Stimulated activated naive B cell treated with anti-CD40 and anti-IgM and Interleukin-4, amounts not matched to agents 10 μg/mL and 1 μg/mL and 100 μg/mL, for 72 hours (primary cell): Measurements from ENCODE around the gene PPP3CA.
A peak's percentile ranks its signal among the peaks of the same experiment; 100 is the strongest.

ENCODE experiments used
- ATAC-seq, 2 donors: fragments of 150-1000 bp; cut with Tn5 transposase; replicated peaks; 2 replicates each; pipeline ENCODE4 v1.10.0; 2021; ENCODE audit warnings: moderate library complexity in 1 of 2
- DNase-seq: peaks from one replicate; pipeline ENCODE4 v3.0.0; 2021
- H3K27ac Mint-ChIP-seq: one replicate; pipeline ENCODE4 v1.8.0; 2022; ENCODE audit warnings: mild to moderate bottlenecking, mixed read lengths
- H3K27me3 Mint-ChIP-seq, 2 donors: one replicate each; pipeline ENCODE4 v1.8.0; 2022; ENCODE audit warnings: mixed read lengths in 2 of 2
- H3K36me3 Mint-ChIP-seq, 2 donors: one replicate each; pipeline ENCODE4 v1.8.0; 2022; ENCODE audit warnings: mixed read lengths in 2 of 2, mild to moderate bottlenecking in 1 of 2
- H3K4me1 Mint-ChIP-seq, 2 donors: one replicate each; pipeline ENCODE4 v1.8.0; 2022; ENCODE audit warnings: mixed read lengths in 2 of 2, mild to moderate bottlenecking in 1 of 2
- H3K4me3 Mint-ChIP-seq, 2 donors: one replicate each; pipeline ENCODE4 v1.8.0; 2022; ENCODE audit warnings: mild to moderate bottlenecking in 2 of 2, mixed read lengths in 2 of 2, moderate library complexity in 1 of 2
- H3K9me3 Mint-ChIP-seq, 2 donors: one replicate each; pipeline ENCODE4 v1.8.0; 2022; ENCODE audit warnings: mixed read lengths in 2 of 2, mild to moderate bottlenecking in 1 of 2

PPP3CA gene

GRCh38 chr4:101271516-101271915, 75.8 kb downstream of the PPP3CA start:
- no peak overlapping the region for H3K4me3 Mint-ChIP-seq
- ATAC-seq (no peak), DNase-seq (no peak)
- no peaks in the 10 kb centered on the region for H3K36me3 Mint-ChIP-seq
- no peaks in the 10 kb centered on the region for H3K9me3 Mint-ChIP-seq
- H3K27me3 Mint-ChIP-seq: no peaks in the 10 kb centered on the region
- no peak overlapping the region for H3K27ac Mint-ChIP-seq
- H3K4me1 Mint-ChIP-seq: peaks cover 20 to 55% of the 10 kb centered on the region in 2 donors

- Mint-ChIP-seq H3K36me3 (no peaks in the 10 kb centered on the region), H3K4me3 (no peak overlapping the region), H3K27ac (no peak overlapping the region), H3K9me3 (no peaks in the 10 kb centered on the region), H3K4me1 (peaks cover 18 to 52% of the 10 kb centered on the region in 2 donors), H3K27me3 (no peaks in the 10 kb centered on the region)
- no peak for ATAC-seq
- DNase-seq: no peak
These were observed 77.6 kb downstream of the PPP3CA start for GRCh38 chr4:101269682-101270081.

- peaks cover 34 to 78% of the 10 kb centered on the region in 2 donors for H3K4me1 Mint-ChIP-seq
- DNase-seq (no peak), ATAC-seq (no peak)
- no peak overlapping the region for H3K27ac Mint-ChIP-seq
- H3K9me3 Mint-ChIP-seq: no peaks in the 10 kb centered on the region
- H3K27me3 Mint-ChIP-seq: no peaks in the 10 kb centered on the region
- no peaks in the 10 kb centered on the region for H3K36me3 Mint-ChIP-seq
- H3K4me3 Mint-ChIP-seq: no peak overlapping the region
These were observed 81.5 kb downstream of the PPP3CA start for GRCh38 chr4:101265816-101266172.

- Mint-ChIP-seq H3K4me1 (peaks cover 37 to 82% of the 10 kb centered on the region in 2 donors), H3K9me3 (no peaks in the 10 kb centered on the region), H3K27me3 (no peaks in the 10 kb centered on the region), H3K27ac (no peak overlapping the region), H3K36me3 (no peaks in the 10 kb centered on the region), H3K4me3 (no peak overlapping the region)
- DNase-seq: no peak
- ATAC-seq: no peak
These were observed 82.1 kb downstream of the PPP3CA start for GRCh38 chr4:101264993-101265815.

GRCh38 chr4:101264512-101264911, 82.8 kb downstream of the PPP3CA start:
- H3K4me1 Mint-ChIP-seq: peaks cover 42 to 82% of the 10 kb centered on the region in 2 donors
- DNase-seq: no peak
- no peak for ATAC-seq
- H3K9me3 Mint-ChIP-seq: no peaks in the 10 kb centered on the region
- H3K36me3 Mint-ChIP-seq: peaks cover 0 to 4% of the 10 kb centered on the region in 2 donors
- peak overlapping the region; percentile 81 for H3K27ac Mint-ChIP-seq
- H3K27me3 Mint-ChIP-seq: no peaks in the 10 kb centered on the region
- H3K4me3 Mint-ChIP-seq: no peak overlapping the region

GRCh38 chr4:101262683-101263082, 84.6 kb downstream of the PPP3CA start:
- H3K4me1 Mint-ChIP-seq: peaks cover 48 to 84% of the 10 kb centered on the region in 2 donors
- no peak overlapping the region for H3K27ac Mint-ChIP-seq
- H3K9me3 Mint-ChIP-seq: no peaks in the 10 kb centered on the region
- H3K4me3 Mint-ChIP-seq: peak overlapping the region in 1 of 2 donors; percentile 30
- ATAC-seq (peak in 1 of 2 donors; percentile 56), DNase-seq (no peak)
- H3K36me3 Mint-ChIP-seq: peaks cover 4 to 8% of the 10 kb centered on the region in 2 donors
- no peaks in the 10 kb centered on the region for H3K27me3 Mint-ChIP-seq

GRCh38 chr4:101259876-101260275, 87.5 kb downstream of the PPP3CA start:
- H3K27ac Mint-ChIP-seq: peak overlapping the region; percentile 85
- H3K9me3 Mint-ChIP-seq: peaks cover 0 to 1% of the 10 kb centered on the region in 2 donors
- peaks cover 4 to 8% of the 10 kb centered on the region in 2 donors for H3K36me3 Mint-ChIP-seq
- ATAC-seq (peak; percentile 63 to 80), DNase-seq (no peak)
- H3K4me3 Mint-ChIP-seq: peak overlapping the region; percentile 25 to 64
- peaks cover 43 to 81% of the 10 kb centered on the region in 2 donors for H3K4me1 Mint-ChIP-seq
- no peaks in the 10 kb centered on the region for H3K27me3 Mint-ChIP-seq

GRCh38 chr4:101258883-101259282, 88.4 kb downstream of the PPP3CA start:
- Mint-ChIP-seq H3K27ac (peak overlapping the region; percentile 80), H3K4me3 (peak overlapping the region in 1 of 2 donors; percentile 14), H3K27me3 (no peaks in the 10 kb centered on the region), H3K9me3 (peaks cover 0 to 1% of the 10 kb centered on the region in 2 donors), H3K4me1 (peaks cover 39 to 76% of the 10 kb centered on the region in 2 donors), H3K36me3 (peaks cover 4 to 8% of the 10 kb centered on the region in 2 donors)
- DNase-seq (no peak), ATAC-seq (peak; percentile 70 to 77)

- Mint-ChIP-seq H3K9me3 (peaks cover 0 to 1% of the 10 kb centered on the region in 2 donors), H3K4me3 (no peak overlapping the region), H3K4me1 (peaks cover 39 to 73% of the 10 kb centered on the region in 2 donors), H3K27me3 (no peaks in the 10 kb centered on the region), H3K27ac (no peak overlapping the region), H3K36me3 (peaks cover 4 to 8% of the 10 kb centered on the region in 2 donors)
- DNase-seq: no peak
- no peak for ATAC-seq
These were observed 91.1 kb downstream of the PPP3CA start for GRCh38 chr4:101256222-101256621.

- Mint-ChIP-seq H3K4me1 (peaks cover 30 to 59% of the 10 kb centered on the region in 2 donors), H3K27ac (no peak overlapping the region), H3K4me3 (no peak overlapping the region), H3K9me3 (peaks cover 0 to 1% of the 10 kb centered on the region in 2 donors), H3K27me3 (no peaks in the 10 kb centered on the region), H3K36me3 (peaks cover 2 to 8% of the 10 kb centered on the region in 2 donors)
- ATAC-seq: no peak
- DNase-seq: no peak
These were observed 92.5 kb downstream of the PPP3CA start for GRCh38 chr4:101254776-101255175.

- DNase-seq (no peak), ATAC-seq (no peak)
- Mint-ChIP-seq H3K4me1 (peaks cover 19 to 42% of the 10 kb centered on the region in 2 donors), H3K27ac (no peak overlapping the region), H3K27me3 (no peaks in the 10 kb centered on the region), H3K4me3 (no peak overlapping the region), H3K9me3 (peaks cover 0 to 1% of the 10 kb centered on the region in 2 donors), H3K36me3 (no peaks in the 10 kb centered on the region)
These were observed 94.2 kb downstream of the PPP3CA start for GRCh38 chr4:101253121-101253520.

- H3K4me3 Mint-ChIP-seq: no peak overlapping the region
- no peaks in the 10 kb centered on the region for H3K36me3 Mint-ChIP-seq
- peaks cover 18 to 41% of the 10 kb centered on the region in 2 donors for H3K4me1 Mint-ChIP-seq
- no peaks in the 10 kb centered on the region for H3K27me3 Mint-ChIP-seq
- DNase-seq (no peak), ATAC-seq (no peak)
- H3K27ac Mint-ChIP-seq: no peak overlapping the region
- H3K9me3 Mint-ChIP-seq: peaks cover 0 to 1% of the 10 kb centered on the region in 2 donors
These were observed 94.6 kb downstream of the PPP3CA start for GRCh38 chr4:101252721-101253120.

GRCh38 chr4:101251261-101251660, 96.1 kb downstream of the PPP3CA start:
- Mint-ChIP-seq H3K4me1 (peaks cover 14 to 41% of the 10 kb centered on the region in 2 donors), H3K27me3 (no peaks in the 10 kb centered on the region), H3K4me3 (no peak overlapping the region), H3K27ac (no peak overlapping the region), H3K36me3 (no peaks in the 10 kb centered on the region), H3K9me3 (no peaks in the 10 kb centered on the region)
- ATAC-seq: no peak
- DNase-seq: no peak

GRCh38 chr4:101244349-101244748, 103.0 kb downstream of the PPP3CA start:
- DNase-seq (no peak), ATAC-seq (no peak)
- H3K27ac Mint-ChIP-seq: no peak overlapping the region
- peaks cover 25 to 56% of the 10 kb centered on the region in 2 donors for H3K4me1 Mint-ChIP-seq
- peaks cover 0 to 4% of the 10 kb centered on the region in 2 donors for H3K36me3 Mint-ChIP-seq
- H3K27me3 Mint-ChIP-seq: no peaks in the 10 kb centered on the region
- peaks cover 0 to 4% of the 10 kb centered on the region in 2 donors for H3K9me3 Mint-ChIP-seq
- H3K4me3 Mint-ChIP-seq: no peak overlapping the region

GRCh38 chr4:101242441-101242840, 104.9 kb downstream of the PPP3CA start:
- H3K4me3 Mint-ChIP-seq: no peak overlapping the region
- no peak for DNase-seq
- H3K27me3 Mint-ChIP-seq: no peaks in the 10 kb centered on the region
- H3K27ac Mint-ChIP-seq: no peak overlapping the region
- peaks cover 36 to 70% of the 10 kb centered on the region in 2 donors for H3K4me1 Mint-ChIP-seq
- peaks cover 0 to 4% of the 10 kb centered on the region in 2 donors for H3K9me3 Mint-ChIP-seq
- peaks cover 0 to 4% of the 10 kb centered on the region in 2 donors for H3K36me3 Mint-ChIP-seq
- no peak for ATAC-seq
